ENCODE results near the gene CATSPER1. TPM values are rescaled to one million over a fixed set of nuclear protein-coding genes. Genes with fewer than 3 reads are reported as not detected.

The CATSPER1 gene
- total RNA-seq, 1 donor from 2014 or later, result 4.7 TPM

DNA sequence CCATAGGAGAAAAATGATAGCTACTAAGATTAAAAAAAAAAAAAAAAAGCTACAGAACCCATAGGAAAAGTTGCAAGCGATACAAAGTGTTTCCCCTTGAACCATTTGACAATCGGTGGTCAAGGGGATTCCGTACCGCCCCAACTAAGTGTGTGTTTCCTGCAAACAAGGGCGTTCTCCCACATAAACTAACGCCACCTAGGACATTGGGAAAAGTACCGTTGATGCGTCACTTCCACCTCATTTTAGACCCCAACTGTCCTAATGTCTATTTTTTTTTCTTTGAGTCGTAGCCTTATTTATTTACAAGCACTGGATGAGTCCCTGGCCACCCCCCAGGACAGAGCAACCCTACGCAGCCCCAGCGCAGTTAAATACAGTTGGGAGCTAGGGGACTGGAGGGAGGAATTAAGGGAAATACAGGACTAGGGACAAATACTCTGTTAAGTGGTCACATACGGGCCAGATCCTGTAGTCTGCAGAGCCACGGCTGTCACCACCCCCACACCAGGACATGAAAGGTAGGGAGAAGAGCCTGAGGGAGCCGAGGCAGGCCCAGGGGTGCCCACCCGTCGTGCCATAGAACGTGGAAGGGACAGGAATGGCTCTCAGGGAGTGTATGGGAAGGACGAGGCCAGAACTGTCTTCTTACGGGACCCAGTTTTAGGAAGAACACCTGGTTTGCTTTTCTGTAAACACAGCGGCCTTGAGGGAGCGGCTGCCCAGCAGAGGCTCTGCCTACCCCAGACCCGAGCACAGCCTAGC, 43.3 kb downstream of the CATSPER1 start:
- no peak for DNase-seq (ENCODE audit: low read depth)
- H3K4me3 ChIP-seq (ENCODE audit: low read depth, low read length), result no peak overlapping the region
- TF ChIP-seq, protein P1, sequence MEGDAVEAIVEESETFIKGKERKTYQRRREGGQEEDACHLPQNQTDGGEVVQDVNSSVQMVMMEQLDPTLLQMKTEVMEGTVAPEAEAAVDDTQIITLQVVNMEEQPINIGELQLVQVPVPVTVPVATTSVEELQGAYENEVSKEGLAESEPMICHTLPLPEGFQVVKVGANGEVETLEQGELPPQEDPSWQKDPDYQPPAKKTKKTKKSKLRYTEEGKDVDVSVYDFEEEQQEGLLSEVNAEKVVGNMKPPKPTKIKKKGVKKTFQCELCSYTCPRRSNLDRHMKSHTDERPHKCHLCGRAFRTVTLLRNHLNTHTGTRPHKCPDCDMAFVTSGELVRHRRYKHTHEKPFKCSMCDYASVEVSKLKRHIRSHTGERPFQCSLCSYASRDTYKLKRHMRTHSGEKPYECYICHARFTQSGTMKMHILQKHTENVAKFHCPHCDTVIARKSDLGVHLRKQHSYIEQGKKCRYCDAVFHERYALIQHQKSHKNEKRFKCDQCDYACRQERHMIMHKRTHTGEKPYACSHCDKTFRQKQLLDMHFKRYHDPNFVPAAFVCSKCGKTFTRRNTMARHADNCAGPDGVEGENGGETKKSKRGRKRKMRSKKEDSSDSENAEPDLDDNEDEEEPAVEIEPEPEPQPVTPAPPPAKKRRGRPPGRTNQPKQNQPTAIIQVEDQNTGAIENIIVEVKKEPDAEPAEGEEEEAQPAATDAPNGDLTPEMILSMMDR (conservative IDR thresholded peaks at IDR 0.05; ENCODE audit: low read depth, low read length), result no peak

DNA sequence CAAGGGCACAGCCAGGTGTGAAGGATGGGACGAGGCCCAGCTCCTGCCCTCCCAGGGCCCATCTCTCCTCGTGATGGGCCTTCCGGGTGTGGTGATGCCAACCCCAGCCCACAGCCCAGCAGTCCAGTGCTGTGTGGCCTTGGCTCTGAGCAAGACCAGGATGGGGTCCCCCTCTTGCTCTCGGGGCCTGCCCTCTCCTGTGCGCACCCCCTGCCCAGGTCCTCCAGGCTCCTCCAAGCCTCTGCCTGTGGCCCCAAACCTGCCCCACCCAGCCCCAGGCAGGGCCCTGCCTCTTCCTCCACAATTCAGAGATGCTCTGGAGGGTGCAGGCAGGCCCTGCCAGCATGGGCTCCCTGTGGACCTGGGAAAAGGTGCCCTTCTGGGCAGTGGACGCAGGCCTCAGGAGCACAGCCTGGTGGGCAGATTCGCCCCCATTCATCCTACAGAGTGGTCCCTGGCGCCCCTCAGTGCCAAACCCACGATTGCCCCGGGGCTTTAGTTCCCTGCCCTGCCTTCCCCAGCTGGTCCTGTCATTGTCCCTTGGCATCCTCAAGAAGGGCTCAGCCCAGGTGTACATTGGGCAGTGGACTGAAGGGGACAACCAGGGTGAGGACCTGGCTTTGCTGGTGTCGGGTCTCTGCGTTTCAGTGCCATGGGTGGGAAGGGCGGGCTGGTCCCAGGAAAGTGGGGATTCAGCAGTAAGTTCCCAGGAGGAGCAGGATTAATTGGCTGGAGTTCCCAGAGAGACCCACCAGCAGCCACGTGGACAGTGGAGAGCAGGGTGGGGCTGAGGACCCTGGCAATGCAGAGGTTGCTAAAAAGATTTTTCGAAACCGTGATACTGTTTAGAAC, 44.1 kb downstream of the CATSPER1 start:
- DNase-seq (ENCODE audit: low read depth), result no peak
- H3K4me3 ChIP-seq (ENCODE audit: low read depth, low read length), result no peak overlapping the region
- TF ChIP-seq, protein P1 (conservative IDR thresholded peaks at IDR 0.05; ENCODE audit: low read depth, low read length), result no peak

DNA sequence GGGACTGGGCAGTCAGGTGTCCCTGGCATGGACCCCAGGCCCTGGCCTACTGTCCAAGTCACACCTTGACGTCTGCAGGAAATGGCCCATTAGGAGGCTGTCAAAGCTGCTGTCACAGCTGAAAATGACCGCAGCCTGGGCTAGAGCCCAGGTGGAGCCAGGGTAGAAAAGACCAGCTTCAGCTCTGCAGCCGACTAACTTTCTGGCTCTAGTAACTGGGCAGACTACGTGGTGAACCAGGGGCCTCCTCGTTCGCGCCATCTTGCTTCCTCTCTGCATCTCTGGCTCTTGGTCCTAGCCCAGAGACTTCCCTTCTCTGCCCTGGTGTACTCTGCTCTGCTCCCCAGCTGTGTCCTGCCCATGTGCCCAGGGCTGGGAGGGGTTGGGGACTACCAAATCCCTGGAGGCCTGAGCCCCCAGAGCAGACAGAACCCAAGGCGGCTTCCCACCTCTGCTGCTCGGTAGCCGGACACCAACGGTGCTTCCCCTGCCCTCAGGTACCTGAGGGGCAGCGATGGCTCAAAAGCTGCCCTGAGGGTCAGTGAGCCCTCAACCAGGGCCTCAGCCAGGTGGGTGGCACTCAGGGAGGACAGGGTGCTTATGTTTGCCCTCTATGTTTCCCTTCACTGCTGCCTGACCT, 45.1 kb downstream of the CATSPER1 start:
- TF ChIP-seq, protein P1 (conservative IDR thresholded peaks at IDR 0.05; ENCODE audit: low read depth, low read length), result no peak

DNA sequence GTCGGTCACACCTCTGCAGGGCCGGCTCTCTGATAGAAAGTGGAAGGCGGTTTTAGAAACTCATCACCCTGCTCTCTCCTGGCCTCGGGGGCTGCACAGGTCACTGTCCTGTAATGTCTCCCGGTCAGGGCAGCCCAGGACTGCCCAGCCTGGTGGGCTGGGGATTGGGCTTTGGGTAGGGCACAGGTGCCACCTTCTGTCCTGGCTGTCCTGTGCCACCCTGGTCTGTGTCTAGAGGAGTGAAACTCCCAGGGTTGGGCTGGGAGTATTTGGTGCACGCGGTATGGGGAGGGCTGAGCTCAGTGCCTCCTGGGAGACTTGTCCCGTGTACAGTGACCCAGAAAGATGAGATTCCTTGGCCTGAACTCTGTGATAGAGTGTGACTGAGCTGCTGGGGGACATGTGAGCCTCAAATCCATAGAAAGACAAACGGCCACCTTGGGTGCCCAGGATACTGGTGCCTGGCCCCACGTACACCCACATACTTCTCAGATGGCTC, 47.0 kb downstream of the CATSPER1 start:
- no peak overlapping the region for H3K4me3 ChIP-seq (ENCODE audit: low read depth, low read length)
- TF ChIP-seq, protein P1 (conservative IDR thresholded peaks at IDR 0.05; ENCODE audit: low read depth, low read length), result no peak
- DNase-seq (ENCODE audit: low read depth), result no peak

More for the DNA sequence above, 45.1 kb downstream of the CATSPER1 start:
- H3K4me3 ChIP-seq (ENCODE audit: low read depth, low read length), result no peak overlapping the region
- DNase-seq (ENCODE audit: low read depth), result no peak

DNA sequence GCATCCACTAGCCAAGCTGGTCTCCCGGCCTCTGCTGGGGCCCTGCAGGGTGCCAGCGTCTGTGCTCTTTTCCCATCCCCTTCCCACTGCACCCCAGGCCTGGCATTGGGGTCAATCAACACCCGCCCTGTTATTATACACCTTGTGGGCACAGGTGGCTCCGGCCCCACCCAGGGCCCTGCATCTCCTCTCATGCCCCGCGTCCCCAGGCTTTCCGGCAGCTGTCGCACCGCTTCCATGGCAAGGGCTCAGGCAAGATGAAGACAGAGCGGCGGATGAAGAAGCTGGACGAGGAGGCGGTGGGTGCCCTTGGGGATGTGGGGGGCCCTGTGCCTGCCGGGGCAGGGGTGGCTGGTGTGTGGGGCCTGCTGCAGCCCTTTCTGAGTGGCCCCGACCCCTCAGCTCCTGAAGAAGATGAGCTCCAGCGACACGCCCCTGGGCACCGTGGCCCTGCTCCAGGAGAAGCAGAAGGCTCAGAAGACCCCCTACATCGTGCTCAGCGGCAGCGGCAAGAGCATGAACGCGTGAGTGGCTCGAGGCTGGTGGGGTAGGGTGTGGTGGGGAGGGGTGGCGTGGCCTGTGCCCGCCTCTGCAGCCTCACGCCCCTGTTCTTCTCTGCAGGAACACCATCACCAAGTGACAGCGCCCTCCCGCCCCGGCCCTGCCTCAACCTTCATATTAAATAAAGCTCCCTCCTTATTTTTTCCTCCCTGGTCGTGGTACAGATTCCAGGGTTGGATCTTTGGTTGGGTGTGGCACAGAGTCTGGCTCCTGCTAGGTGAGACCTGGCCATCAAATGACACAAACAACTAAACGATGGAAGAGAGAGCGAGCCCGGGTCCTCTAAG, 47.7 kb downstream of the CATSPER1 start:
- H3K4me3 ChIP-seq (ENCODE audit: low read depth, low read length), result no peak overlapping the region
- TF ChIP-seq, protein P1 (conservative IDR thresholded peaks at IDR 0.05; ENCODE audit: low read depth, low read length), result no peak
- DNase-seq (ENCODE audit: low read depth), result no peak

Data from epithelial cell of proximal tubule (primary cell).